Lung (tissue), 12 donors: ENCODE data around the gene SPP1. TPM values are rescaled to one million over a fixed set of nuclear protein-coding genes. Genes with fewer than 3 reads are reported as not detected.

Experiments
- ATAC-seq: fragments of 200-7000 bp; cut with Tn5 transposase; one replicate; pipeline ENCODE4 v1.9.1; 2020; ENCODE audit warnings: moderate number of reproducible peaks; ENCODE audit not compliant: insufficient read depth, low FRiP score
- DNase-seq, 3 donors: peaks; one replicate each; pipeline ENCODE4 v3.0.0-alpha.2; 2013 to 2017
- H3K27ac ChIP-seq, 2 donors: one replicate each; pipeline ENCODE4 v1.5.1; 2013; ENCODE audit warnings: mild to moderate bottlenecking in 2 of 2, moderate library complexity in 2 of 2, control low read depth in 1 of 2, inconsistent platforms in 1 of 2, low read depth in 1 of 2, low read length in 1 of 2
- H3K27me3 ChIP-seq, 3 donors: one replicate each; pipeline ENCODE4 v1.5.1; 2013; ENCODE audit warnings: low read length in 2 of 3; ENCODE audit not compliant: control insufficient read depth in 3 of 3, insufficient read depth in 3 of 3
- H3K36me3 ChIP-seq, 4 donors: one replicate each; pipeline ENCODE4 v1.5.1; 2013; ENCODE audit warnings: low read length in 4 of 4, mild to moderate bottlenecking in 1 of 4, moderate library complexity in 1 of 4; ENCODE audit not compliant: control insufficient read depth in 4 of 4, insufficient read depth in 4 of 4
- H3K4me1 ChIP-seq, 5 donors: one replicate each; pipeline ENCODE4 v1.5.1; 2013; ENCODE audit warnings: low read length in 5 of 5, mild to moderate bottlenecking in 2 of 5, moderate library complexity in 1 of 5; ENCODE audit not compliant: control insufficient read depth in 5 of 5, insufficient read depth in 5 of 5
- H3K4me3 ChIP-seq: one replicate; pipeline ENCODE4 v1.5.1; 2013; ENCODE audit warnings: mild to moderate bottlenecking, control low read depth, moderate library complexity
- H3K9ac ChIP-seq, 2 donors: one replicate each; pipeline ENCODE4 v1.5.1; 2013; ENCODE audit warnings: low read length in 2 of 2, control low read depth in 1 of 2; ENCODE audit not compliant: insufficient read depth in 1 of 2
- H3K9me3 ChIP-seq, 4 donors: one replicate each; pipeline ENCODE4 v1.5.1; 2013; ENCODE audit warnings: low read length in 3 of 4, mild to moderate bottlenecking in 1 of 4, moderate library complexity in 1 of 4; ENCODE audit not compliant: control insufficient read depth in 4 of 4, insufficient read depth in 3 of 4
- CTCF ChIP-seq: IDR thresholded peaks from 2 replicates; pipeline ENCODE4 v1.5.1; 2012; ENCODE audit warnings: mild to moderate bottlenecking; ENCODE audit errors: control extremely low read depth, extremely low read depth
- WGBS, 2 donors: extraction: QIAGEN DNeasy Blood & Tissue Kit; methylation state at CpG; one replicate each; pipeline ENCODE4 v1.1.7; 2013; 5-methylcytosine and 5-hydroxymethylcytosine counted together
- polyA plus RNA-seq, 2 donors: library from polyadenylated mRNA; stranded (reverse); fragments of 200-250 nt; gene quantifications; one replicate each; pipeline ENCODE4 v1.2.1, GENCODE V29; 2013
- total RNA-seq, 2 donors: library from RNA; depleted of rRNA in 1 of 2; stranded (reverse); fragments of >200 nt in 1 of 2; gene quantifications; one replicate each; pipeline ENCODE4 v1.2.1, GENCODE V29; 2014 to 2021
- donor health status: control.
- donor health status: control.
- donor health status: Bipolar disorder and iron deficiency.
- donor health status: healthy.
- donor health status: DM: yes; HTN: yes; CAD: no.

Gene SPP1
- total and polyA plus RNA-seq, 4 donors = 5.4 to 433 (median 112) TPM

GRCh38 chr4:88001871-88002270, 26.4 kb downstream of the SPP1 start:
- DNase-seq (no peak), ATAC-seq (no peak)
- Histone ChIP-seq H3K4me1 (peaks cover 0 to 2% (median 0%) of the 10 kb centered on the region in 5 donors), H3K36me3 (no peaks in the 10 kb centered on the region), H3K9ac (no peak overlapping the region), H3K4me3 (no peak overlapping the region), H3K27ac (no peak overlapping the region), H3K27me3 (no peaks in the 10 kb centered on the region), H3K9me3 (no peaks in the 10 kb centered on the region)
- 64 to 78% methylated on average over 3 of the region's 3 CpGs for WGBS, 2 donors
- no peak for TF ChIP-seq CTCF

DNA sequence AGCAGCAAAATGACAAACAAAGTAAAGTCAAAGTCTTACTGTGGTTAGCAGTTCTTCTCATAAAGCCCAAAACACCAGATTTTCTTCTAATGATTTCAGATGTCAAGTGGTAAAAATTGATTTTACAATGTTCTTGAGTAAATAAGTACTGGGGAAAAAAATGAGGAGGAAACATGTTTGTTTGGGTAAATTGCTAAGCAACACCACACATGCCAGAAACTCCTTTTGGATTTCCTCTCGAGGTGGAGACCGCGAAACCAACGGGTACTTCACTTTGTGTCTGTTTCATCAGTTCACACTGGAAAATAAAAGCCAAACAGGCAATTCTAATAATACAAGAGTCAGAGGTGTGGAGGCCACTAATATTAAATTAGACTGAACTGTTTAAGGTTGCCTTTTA, 27.3 kb downstream of the SPP1 start:
- no peak for TF ChIP-seq CTCF
- H3K9ac ChIP-seq = no peak overlapping the region
- peak in 2 of 3 donors; percentile 11 to 20 for DNase-seq
- H3K36me3 ChIP-seq = no peaks in the 10 kb centered on the region
- no peak for ATAC-seq
- no peaks in the 10 kb centered on the region for H3K27me3 ChIP-seq
- 47 to 51% methylated on average over 4 of the region's 4 CpGs for WGBS, 2 donors
- H3K4me3 ChIP-seq = no peak overlapping the region
- peaks cover 0 to 4% (median 0%) of the 10 kb centered on the region in 5 donors for H3K4me1 ChIP-seq
- H3K27ac ChIP-seq = no peak overlapping the region
- H3K9me3 ChIP-seq = no peaks in the 10 kb centered on the region

DNA sequence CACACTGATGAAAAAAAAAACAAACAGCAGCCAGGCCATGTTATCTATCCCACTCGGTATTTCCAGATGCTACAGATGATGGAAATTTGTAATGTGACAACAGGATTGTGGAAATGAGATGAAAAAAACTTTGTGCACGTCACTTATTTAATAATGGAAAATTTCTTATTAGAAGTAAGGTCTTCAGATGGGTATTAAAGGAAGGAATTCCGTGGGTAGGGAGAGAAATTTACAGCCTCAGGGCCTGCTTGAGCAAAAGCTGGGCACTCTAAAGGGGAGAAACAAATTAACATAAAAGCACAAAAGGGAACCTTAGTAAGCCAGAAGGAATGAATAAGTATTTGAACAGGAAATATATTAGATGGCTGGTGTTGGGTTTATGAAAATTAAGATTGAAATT, 27.7 kb downstream of the SPP1 start:
- Histone ChIP-seq H3K27ac (no peak overlapping the region), H3K36me3 (no peaks in the 10 kb centered on the region), H3K4me1 (peaks cover 0 to 4% (median 0%) of the 10 kb centered on the region in 5 donors), H3K9ac (no peak overlapping the region), H3K27me3 (no peaks in the 10 kb centered on the region), H3K4me3 (no peak overlapping the region), H3K9me3 (no peaks in the 10 kb centered on the region)
- 72 to 82% methylated on average over 3 of the region's 3 CpGs for WGBS, 2 donors
- no peak for DNase-seq
- ATAC-seq = no peak
- TF ChIP-seq CTCF = no peak

- Histone ChIP-seq H3K4me3 (no peak overlapping the region), H3K36me3 (no peaks in the 10 kb centered on the region), H3K27ac (no peak overlapping the region), H3K9ac (no peak overlapping the region), H3K27me3 (no peaks in the 10 kb centered on the region), H3K4me1 (peaks cover 0 to 14% (median 0%) of the 10 kb centered on the region in 5 donors), H3K9me3 (no peaks in the 10 kb centered on the region)
- ATAC-seq = no peak
- 80 to 92% methylated on average over 2 of the region's 2 CpGs for WGBS, 2 donors
- no peak for TF ChIP-seq CTCF
- DNase-seq = no peak
These were observed 29.6 kb downstream of the SPP1 start for GRCh38 chr4:88005076-88005475.
